Glutamatergic neuron (in vitro differentiated cells): ENCODE results near the gene UMAD1. TPM values are rescaled to one million over a fixed set of nuclear protein-coding genes. Genes with fewer than 3 reads are reported as not detected.

Experiments
- DNase-seq: peaks from one replicate; pipeline ENCODE4 v3.0.0; 2022
- H3K27ac Mint-ChIP-seq: one replicate; pipeline ENCODE4 v1.8.0; 2020; ENCODE audit warnings: mild to moderate bottlenecking, mixed read lengths, inconsistent platforms; ENCODE audit not compliant: unreplicated experiment
- H3K27me3 Mint-ChIP-seq: one replicate; pipeline ENCODE4 v1.8.0; 2020; ENCODE audit warnings: mild to moderate bottlenecking, moderate library complexity, mixed read lengths, inconsistent platforms; ENCODE audit not compliant: unreplicated experiment
- H3K36me3 Mint-ChIP-seq: one replicate; pipeline ENCODE4 v1.8.0; 2020; ENCODE audit warnings: mild to moderate bottlenecking, mixed read lengths, inconsistent platforms; ENCODE audit not compliant: unreplicated experiment
- H3K4me1 Mint-ChIP-seq: one replicate; pipeline ENCODE4 v1.8.0; 2020; ENCODE audit warnings: mild to moderate bottlenecking, low read depth, mixed read lengths, inconsistent platforms; ENCODE audit not compliant: unreplicated experiment
- H3K4me3 Mint-ChIP-seq: one replicate; pipeline ENCODE4 v1.8.0; 2020; ENCODE audit warnings: mild to moderate bottlenecking, mixed read lengths, inconsistent platforms; ENCODE audit not compliant: unreplicated experiment
- H3K9me3 Mint-ChIP-seq: one replicate; pipeline ENCODE4 v1.8.0; 2020; ENCODE audit warnings: mild to moderate bottlenecking, moderate library complexity, mixed read lengths, inconsistent platforms; ENCODE audit not compliant: unreplicated experiment
- CTCF ChIP-seq: fragments of 200-600 bp; sonication (generic); IDR thresholded peaks from one replicate; pipeline ENCODE4 v1.5.0; 2021; ENCODE audit not compliant: partially characterized antibody, unreplicated experiment
- total RNA-seq: library from RNA; stranded (reverse); fragmentation: NEBNext Ultra II Directional; extraction: Animal tissue kit (Norgen Biotek cat#: 25700); gene quantifications from one replicate; pipeline ENCODE4 v1.2.1, GENCODE V29; 2021; ENCODE audit not compliant: unreplicated experiment

Gene UMAD1
- total RNA-seq, 1 donor from 2014 or later = 5.2 TPM

GRCh38 chr7:7696458-7697119 lies 56.0 kb downstream of the UMAD1 start:
- Mint-ChIP-seq H3K4me3 (peak overlapping the region; percentile 48), H3K4me1 (peaks cover 18% of the 10 kb centered on the region), H3K36me3 (peaks cover 5% of the 10 kb centered on the region), H3K9me3 (no peaks in the 10 kb centered on the region), H3K27me3 (no peaks in the 10 kb centered on the region), H3K27ac (peak overlapping the region; percentile 89)
- no peak for TF ChIP-seq CTCF
- DNase-seq = no peak

GRCh38 chr7:7698930-7699329 lies 58.4 kb downstream of the UMAD1 start:
- no peaks in the 10 kb centered on the region for H3K27me3 Mint-ChIP-seq
- H3K36me3 Mint-ChIP-seq = peaks cover 5% of the 10 kb centered on the region
- peaks cover 27% of the 10 kb centered on the region for H3K4me1 Mint-ChIP-seq
- H3K9me3 Mint-ChIP-seq = no peaks in the 10 kb centered on the region
- no peak for TF ChIP-seq CTCF
- no peak overlapping the region for H3K27ac Mint-ChIP-seq
- no peak for DNase-seq
- no peak overlapping the region for H3K4me3 Mint-ChIP-seq

GRCh38 chr7:7699380-7699779 lies 58.8 kb downstream of the UMAD1 start:
- TF ChIP-seq CTCF = no peak
- no peak overlapping the region for H3K27ac Mint-ChIP-seq
- H3K4me3 Mint-ChIP-seq = no peak overlapping the region
- H3K36me3 Mint-ChIP-seq = peaks cover 5% of the 10 kb centered on the region
- no peaks in the 10 kb centered on the region for H3K9me3 Mint-ChIP-seq
- no peaks in the 10 kb centered on the region for H3K27me3 Mint-ChIP-seq
- H3K4me1 Mint-ChIP-seq = peaks cover 27% of the 10 kb centered on the region
- no peak for DNase-seq

GRCh38 chr7:7699970-7700369 lies 59.4 kb downstream of the UMAD1 start:
- H3K36me3 Mint-ChIP-seq = no peaks in the 10 kb centered on the region

GRCh38 chr7:7701527-7701926 lies 61.0 kb downstream of the UMAD1 start:
- DNase-seq = no peak
- Mint-ChIP-seq H3K27ac (no peak overlapping the region), H3K27me3 (no peaks in the 10 kb centered on the region), H3K4me3 (no peak overlapping the region), H3K4me1 (peaks cover 35% of the 10 kb centered on the region), H3K9me3 (no peaks in the 10 kb centered on the region), H3K36me3 (no peaks in the 10 kb centered on the region)
- no peak for TF ChIP-seq CTCF

More at GRCh38 chr7:7699970-7700369, 59.4 kb downstream of the UMAD1 start:
- no peaks in the 10 kb centered on the region for H3K27me3 Mint-ChIP-seq
- H3K9me3 Mint-ChIP-seq = no peaks in the 10 kb centered on the region
- no peak for DNase-seq
- no peak overlapping the region for H3K4me3 Mint-ChIP-seq
- H3K27ac Mint-ChIP-seq = no peak overlapping the region
- H3K4me1 Mint-ChIP-seq = peaks cover 30% of the 10 kb centered on the region
- no peak for TF ChIP-seq CTCF
